HCT116 (cell line): Measurements from ENCODE around the gene CTDNEP1. TPM values are rescaled to one million over a fixed set of nuclear protein-coding genes. Genes with fewer than 3 reads are reported as not detected.

ENCODE experiments used
- ATAC-seq: fragments of 200-7000 bp; cut with Tn5 transposase; 2 replicates; pipeline ENCODE4 v1.9.1; 2020; ENCODE audit warnings: mild to moderate bottlenecking, moderate library complexity
- BruUV-seq: library from RNA; stranded (reverse); fragments of 400-500 nt; replicated peaks from 2 replicates; lab custom pipeline; 2021; lab: Mats Ljungman, UMichigan
- CTCF ChIA-PET: fragments of 300-600 bp; sonication (Branson Sonifier 250); formaldehyde crosslinking; loops from one replicate; lab custom pipeline; 2021; ENCODE audit warnings: antibody characterized with exemption; lab: Charles Lee
- POLR2A ChIA-PET: fragments of 300-600, 350-600 bp; sonication (Branson Sonifier 250); formaldehyde crosslinking; loops from one replicate; lab custom pipeline; 2021; ENCODE audit warnings: antibody characterized with exemption; lab: Charles Lee
- RAD21 ChIA-PET, 2 experiments: fragments of 300-600 bp; sonication (Branson Sonifier 250); formaldehyde crosslinking; loops; one replicate each; lab custom pipeline; 2023; ENCODE audit warnings: low total read pairs in 2 of 2; ENCODE audit not compliant: uncharacterized antibody in 2 of 2, unreplicated experiment in 2 of 2, low non-redundant PET in 1 of 2; lab: Charles Lee
- DNase-seq: peaks from one replicate; pipeline ENCODE4 v3.0.0-alpha.2; 2010; ENCODE audit warnings: low read depth, low spot score
- H2AFZ ChIP-seq: fragments of 200-600 bp; shearing (Covaris generic), sonication (generic); 2 replicates; pipeline ENCODE4 v1.6.1; 2017; ENCODE audit warnings: low read depth, mixed run types, mixed read lengths, antibody characterized with exemption, low read length; ENCODE audit not compliant: poor library complexity, severe bottlenecking
- H3K27ac ChIP-seq: 2 replicates; pipeline ENCODE4 v1.5.1; 2012; ENCODE audit warnings: low read depth, low read length
- H3K27me3 ChIP-seq: fragments of 200-600 bp; sonication (generic); 2 replicates; pipeline ENCODE4 v1.6.1; 2016; ENCODE audit warnings: mixed run types, low read length, mixed read lengths; ENCODE audit not compliant: insufficient read depth
- H3K36me3 ChIP-seq, 2 experiments: fragments of 200-500 bp in 1 of 2; fragments of 200-600 bp in 1 of 2; sonication (Bioruptor generic) in 1 of 2; sonication (generic) in 1 of 2; 2 replicates each; pipeline versions ENCODE4 v1.5.1 to v1.6.1; 2014 to 2016; ENCODE audit warnings: low read length in 2 of 2, inconsistent platforms in 1 of 2, mixed read lengths in 1 of 2, mixed run types in 1 of 2; ENCODE audit not compliant: insufficient read depth in 2 of 2, control insufficient read depth in 1 of 2
- H3K4me1 ChIP-seq, 2 experiments: fragments of 200-600 bp in 1 of 2; sonication (generic) in 1 of 2; 2 replicates each; pipeline versions ENCODE4 v1.5.1 to v1.6.1; 2012 to 2017; ENCODE audit warnings: low read length in 2 of 2, inconsistent platforms in 1 of 2, mild to moderate bottlenecking in 1 of 2, mixed read lengths in 1 of 2, mixed run types in 1 of 2, moderate library complexity in 1 of 2; ENCODE audit not compliant: insufficient read depth in 2 of 2, control insufficient read depth in 1 of 2
- H3K4me2 ChIP-seq: fragments of 200-600 bp; sonication (generic); 2 replicates; pipeline ENCODE4 v1.6.1; 2017; ENCODE audit warnings: mixed run types, low read length, mixed read lengths
- H3K4me3 ChIP-seq, 2 experiments: fragments of 200-600 bp in 1 of 2; sonication (generic) in 1 of 2; replicated peaks in 1 of 2; 2 replicates each; pipeline ENCODE4 v1.5.1; 2011 to 2016; ENCODE audit warnings: low read length in 2 of 2, control low read depth in 1 of 2, low read depth in 1 of 2, mild to moderate bottlenecking in 1 of 2, mixed read lengths in 1 of 2, mixed run types in 1 of 2
- H3K79me2 ChIP-seq: fragments of 200-600 bp; sonication (generic); 2 replicates; pipeline ENCODE4 v1.6.1; 2017; ENCODE audit warnings: mild to moderate bottlenecking, mixed run types, low read length, moderate library complexity, mixed read lengths; ENCODE audit not compliant: insufficient read depth
- H3K9ac ChIP-seq: fragments of 200-600 bp; sonication (generic); 2 replicates; pipeline ENCODE4 v1.6.1; 2016; ENCODE audit warnings: low read length, mixed read lengths
- H3K9me2 ChIP-seq: fragments of 200-600 bp; sonication (generic), shearing (Covaris generic); 2 replicates; pipeline ENCODE4 v1.6.1; 2017; ENCODE audit warnings: mixed run types, mild to moderate bottlenecking, moderate library complexity; ENCODE audit not compliant: insufficient read depth
- H3K9me3 ChIP-seq, 2 experiments: fragments of 200-500 bp in 1 of 2; fragments of 200-600 bp in 1 of 2; sonication (Bioruptor generic) in 1 of 2; sonication (generic) in 1 of 2; 2 replicates each; pipeline ENCODE4 v1.6.1; 2014 to 2017; ENCODE audit warnings: low read length in 2 of 2, mixed read lengths in 2 of 2, inconsistent platforms in 1 of 2, low read depth in 1 of 2, mild to moderate bottlenecking in 1 of 2, mixed run types in 1 of 2, moderate library complexity in 1 of 2; ENCODE audit not compliant: control insufficient read depth in 1 of 2, insufficient read depth in 1 of 2
- H4K20me1 ChIP-seq: fragments of 200-600 bp; sonication (generic), shearing (Covaris generic); 2 replicates; pipeline ENCODE4 v1.6.1; 2017; ENCODE audit warnings: mixed run types, mild to moderate bottlenecking, moderate library complexity; ENCODE audit not compliant: insufficient read depth
- CBX3 ChIP-seq: IDR thresholded peaks from 2 replicates; pipeline ENCODE4 v1.6.1; 2012; ENCODE audit warnings: low read depth
- CEBPB ChIP-seq: IDR thresholded peaks from 2 replicates; pipeline ENCODE4 v1.6.1; 2012; ENCODE audit warnings: low read depth
- EGR1 ChIP-seq: IDR thresholded peaks from 2 replicates; pipeline ENCODE4 v1.6.1; 2012; ENCODE audit warnings: low read depth
- EZH2 ChIP-seq: fragments of 200-600 bp; sonication (generic); IDR thresholded peaks from 2 replicates; pipeline ENCODE4 v1.6.1; 2017; ENCODE audit warnings: antibody characterized with exemption, mixed run types
- EZH2phosphoT487 ChIP-seq: fragments of 200-600 bp; IDR thresholded peaks from 2 replicates; pipeline ENCODE4 v1.6.1; 2018; ENCODE audit warnings: antibody characterized with exemption, borderline replicate concordance
- FOSL1 ChIP-seq: IDR thresholded peaks from 2 replicates; pipeline ENCODE4 v1.6.1; 2012; ENCODE audit warnings: low read depth
- JUND ChIP-seq: IDR thresholded peaks from 2 replicates; pipeline ENCODE4 v1.6.1; 2012
- POLR2A ChIP-seq: IDR thresholded peaks from 2 replicates; pipeline ENCODE4 v1.7.0; 2011; ENCODE audit warnings: borderline replicate concordance; ENCODE audit not compliant: insufficient read depth, insufficient read length; ENCODE audit errors: extremely low read depth
- POLR2AphosphoS5 ChIP-seq: IDR thresholded peaks from 2 replicates; pipeline ENCODE4 v1.6.1; 2011; ENCODE audit warnings: mild to moderate bottlenecking, low read depth, low read length, moderate library complexity
- RAD21 ChIP-seq: IDR thresholded peaks from 2 replicates; pipeline ENCODE4 v1.6.1; 2012; ENCODE audit warnings: low read depth, mild to moderate bottlenecking
- SIN3A ChIP-seq: IDR thresholded peaks from 2 replicates; pipeline ENCODE4 v1.6.1; 2012; ENCODE audit warnings: low read depth
- SP1 ChIP-seq: IDR thresholded peaks from 2 replicates; pipeline ENCODE4 v1.6.1; 2012; ENCODE audit warnings: low read depth
- TCF7L2 ChIP-seq: IDR thresholded peaks from 2 replicates; pipeline ENCODE4 v1.7.0; 2011; ENCODE audit warnings: borderline replicate concordance, inconsistent platforms; ENCODE audit not compliant: insufficient read depth, insufficient read length; ENCODE audit errors: extremely low read depth
- YY1 ChIP-seq: IDR thresholded peaks from 2 replicates; pipeline ENCODE4 v1.6.1; 2011; ENCODE audit warnings: low read length, low read depth, moderate library complexity, mild to moderate bottlenecking; ENCODE audit not compliant: insufficient replicate concordance; ENCODE audit errors: extremely low read depth
- ZFX ChIP-seq: fragments of 450-650 bp; IDR thresholded peaks from 2 replicates; pipeline ENCODE4 v1.6.1; 2017
- ZNF274 ChIP-seq: fragments of 200-500 bp; sonication (Bioruptor generic); IDR thresholded peaks from 2 replicates; pipeline ENCODE4 v1.6.1; 2014; ENCODE audit warnings: mild to moderate bottlenecking, low read depth, low read length, inconsistent platforms
- intact Hi-C: fragments of 100-400 bp; cut with micrococcal nuclease; formaldehyde crosslinking; loops from 2 replicates; pipeline ENCODE4 v1.10.0; 2022
- total RNA-seq: library from RNA; stranded (reverse); gene quantifications from one replicate; pipeline ENCODE4 v1.2.1, GENCODE V29; 2021; ENCODE audit not compliant: unreplicated experiment
- TF ChIP-seq, protein P1 (sequence below): IDR thresholded peaks from 2 replicates; pipeline ENCODE4 v1.6.1; 2011; ENCODE audit warnings: mild to moderate bottlenecking, low read length, moderate library complexity; ENCODE audit not compliant: insufficient replicate concordance; ENCODE audit errors: extremely low read depth
- TF ChIP-seq, protein P2 (sequence below): IDR thresholded peaks from 2 replicates; pipeline ENCODE4 v1.6.1; 2012; ENCODE audit warnings: low read depth
- TF ChIP-seq, protein P3 (sequence below), 3 experiments: fragments of 200-600 bp in 1 of 3; sonication (generic) in 1 of 3; IDR thresholded peaks in 2 of 3; conservative IDR thresholded peaks in 1 of 3; 2 replicates each; pipeline ENCODE4 v1.5.1; 2012 to 2017; ENCODE audit warnings: low read depth in 2 of 3, low read length in 2 of 3, antibody characterized with exemption in 1 of 3, borderline replicate concordance in 1 of 3, control low read depth in 1 of 3, mild to moderate bottlenecking in 1 of 3, mixed read lengths in 1 of 3, mixed run types in 1 of 3, moderate library complexity in 1 of 3; ENCODE audit not compliant: insufficient read depth in 1 of 3

The CTDNEP1 gene
- total RNA-seq, 1 experiment from 2014 or later: 143 TPM

DNA sequence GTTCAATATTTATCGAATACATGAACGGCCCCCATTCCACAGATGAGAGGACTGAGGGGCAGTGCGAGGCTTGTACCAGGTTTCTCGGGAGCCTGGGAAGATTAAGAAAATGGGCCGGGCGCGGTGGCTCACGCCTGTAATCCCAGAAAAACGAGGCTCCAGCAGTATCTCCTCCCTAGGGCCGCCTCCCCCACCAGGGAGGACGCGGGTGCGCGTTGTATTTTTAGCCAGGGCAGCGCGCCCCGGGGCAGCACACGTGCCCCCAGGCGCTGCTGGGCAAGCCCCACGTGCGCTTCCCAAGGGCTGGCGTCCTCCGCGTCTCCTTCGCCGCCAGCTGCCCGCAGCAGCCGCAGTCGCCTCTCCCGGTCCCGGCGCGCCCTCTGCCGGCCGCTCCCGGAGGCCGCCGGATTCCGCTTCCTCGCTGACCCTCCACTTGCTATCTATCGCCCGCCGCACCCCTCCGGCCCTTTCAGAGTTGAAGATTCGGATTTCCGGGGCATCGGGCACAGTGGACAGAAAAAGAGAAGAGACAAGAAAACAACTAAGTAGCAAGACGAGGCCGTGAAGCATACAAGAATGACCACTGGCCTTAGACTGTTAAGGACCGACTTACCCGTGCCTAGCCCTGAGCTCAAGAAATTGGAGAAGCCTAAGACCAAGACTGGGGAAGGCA, 44.8 kb upstream of the CTDNEP1 start:
- intact Hi-C loops: loop anchor here (1.0 to 5.0 kb wide), 4 partner anchors 16 to 249 kb away; partner anchors contain the start of gene CLDN7
- H3K27ac ChIP-seq: peak overlapping the region; percentile 37
- CTCF ChIA-PET: interaction anchor here (0.6 to 2.1 kb wide), 19 partner anchors 9 to 275 kb away, joined by 3 to 38 read pairs (median 5); partner anchors contain the start of genes ACADVL, DLG4, NEURL4 and PHF23
- no peaks in the 10 kb centered on the region for H3K36me3 ChIP-seq
- H3K9me3 ChIP-seq: no peaks in the 10 kb centered on the region
- RAD21 ChIA-PET: interaction anchor here (0.7 to 1.9 kb wide), 8 partner anchors 15 to 603 kb away, joined by 3 to 17 read pairs (median 5); partner anchors contain the start of gene SLC2A4 (in 2 of the 2)
- peak overlapping the region; percentile 70 for H3K4me2 ChIP-seq
- H2AFZ ChIP-seq: peak overlapping the region; percentile 95
- no peaks in the 10 kb centered on the region for H3K79me2 ChIP-seq
- peak overlapping the region; percentile 51 for H3K9ac ChIP-seq
- no peaks in the 10 kb centered on the region for H4K20me1 ChIP-seq
- H3K9me2 ChIP-seq: no peaks in the 10 kb centered on the region
- DNase-seq (peak; percentile 66), ATAC-seq (peak; percentile 77)
- POLR2A ChIA-PET: interaction anchor here (1.1 kb wide), 3 partner anchors 15 to 76 kb away, joined by 5 to 7 read pairs (median 6); partner anchors contain the start of gene SLC2A4
- BruUV-seq: no TSS peak
- H3K27me3 ChIP-seq: no peaks in the 10 kb centered on the region
- H3K4me1 ChIP-seq: peaks cover 17 to 41% of the 10 kb centered on the region in 2 experiments; a peak in 3 of 4 replicates
- H3K4me3 ChIP-seq: peak overlapping the region; percentile 25 to 33
- TF ChIP-seq JUND: no peak
- no peak for TF ChIP-seq SIN3A
- peak; percentile 38; the same call in 1 of the 2 replicates for TF ChIP-seq CBX3
- TF ChIP-seq POLR2AphosphoS5: 0 out of 2 replicates have a peak, but pooled peaks have one; percentile 21
- no peak for TF ChIP-seq CEBPB
- no peak for TF ChIP-seq EZH2phosphoT487
- TF ChIP-seq TCF7L2: peak; percentile 45
- TF ChIP-seq FOSL1: no peak
- TF ChIP-seq YY1: peak; percentile 14
- TF ChIP-seq, protein P1, sequence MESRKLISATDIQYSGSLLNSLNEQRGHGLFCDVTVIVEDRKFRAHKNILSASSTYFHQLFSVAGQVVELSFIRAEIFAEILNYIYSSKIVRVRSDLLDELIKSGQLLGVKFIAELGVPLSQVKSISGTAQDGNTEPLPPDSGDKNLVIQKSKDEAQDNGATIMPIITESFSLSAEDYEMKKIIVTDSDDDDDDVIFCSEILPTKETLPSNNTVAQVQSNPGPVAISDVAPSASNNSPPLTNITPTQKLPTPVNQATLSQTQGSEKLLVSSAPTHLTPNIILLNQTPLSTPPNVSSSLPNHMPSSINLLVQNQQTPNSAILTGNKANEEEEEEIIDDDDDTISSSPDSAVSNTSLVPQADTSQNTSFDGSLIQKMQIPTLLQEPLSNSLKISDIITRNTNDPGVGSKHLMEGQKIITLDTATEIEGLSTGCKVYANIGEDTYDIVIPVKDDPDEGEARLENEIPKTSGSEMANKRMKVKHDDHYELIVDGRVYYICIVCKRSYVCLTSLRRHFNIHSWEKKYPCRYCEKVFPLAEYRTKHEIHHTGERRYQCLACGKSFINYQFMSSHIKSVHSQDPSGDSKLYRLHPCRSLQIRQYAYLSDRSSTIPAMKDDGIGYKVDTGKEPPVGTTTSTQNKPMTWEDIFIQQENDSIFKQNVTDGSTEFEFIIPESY: no peak
- TF ChIP-seq POLR2A: no peak
- TF ChIP-seq, protein P2, sequence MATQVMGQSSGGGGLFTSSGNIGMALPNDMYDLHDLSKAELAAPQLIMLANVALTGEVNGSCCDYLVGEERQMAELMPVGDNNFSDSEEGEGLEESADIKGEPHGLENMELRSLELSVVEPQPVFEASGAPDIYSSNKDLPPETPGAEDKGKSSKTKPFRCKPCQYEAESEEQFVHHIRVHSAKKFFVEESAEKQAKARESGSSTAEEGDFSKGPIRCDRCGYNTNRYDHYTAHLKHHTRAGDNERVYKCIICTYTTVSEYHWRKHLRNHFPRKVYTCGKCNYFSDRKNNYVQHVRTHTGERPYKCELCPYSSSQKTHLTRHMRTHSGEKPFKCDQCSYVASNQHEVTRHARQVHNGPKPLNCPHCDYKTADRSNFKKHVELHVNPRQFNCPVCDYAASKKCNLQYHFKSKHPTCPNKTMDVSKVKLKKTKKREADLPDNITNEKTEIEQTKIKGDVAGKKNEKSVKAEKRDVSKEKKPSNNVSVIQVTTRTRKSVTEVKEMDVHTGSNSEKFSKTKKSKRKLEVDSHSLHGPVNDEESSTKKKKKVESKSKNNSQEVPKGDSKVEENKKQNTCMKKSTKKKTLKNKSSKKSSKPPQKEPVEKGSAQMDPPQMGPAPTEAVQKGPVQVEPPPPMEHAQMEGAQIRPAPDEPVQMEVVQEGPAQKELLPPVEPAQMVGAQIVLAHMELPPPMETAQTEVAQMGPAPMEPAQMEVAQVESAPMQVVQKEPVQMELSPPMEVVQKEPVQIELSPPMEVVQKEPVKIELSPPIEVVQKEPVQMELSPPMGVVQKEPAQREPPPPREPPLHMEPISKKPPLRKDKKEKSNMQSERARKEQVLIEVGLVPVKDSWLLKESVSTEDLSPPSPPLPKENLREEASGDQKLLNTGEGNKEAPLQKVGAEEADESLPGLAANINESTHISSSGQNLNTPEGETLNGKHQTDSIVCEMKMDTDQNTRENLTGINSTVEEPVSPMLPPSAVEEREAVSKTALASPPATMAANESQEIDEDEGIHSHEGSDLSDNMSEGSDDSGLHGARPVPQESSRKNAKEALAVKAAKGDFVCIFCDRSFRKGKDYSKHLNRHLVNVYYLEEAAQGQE: no peak
- peak; percentile 97 for TF ChIP-seq RAD21
- TF ChIP-seq SP1: no peak
- TF ChIP-seq EZH2: no peak
- TF ChIP-seq ZFX: no peak
- TF ChIP-seq ZNF274: no peak
- TF ChIP-seq, protein P3, sequence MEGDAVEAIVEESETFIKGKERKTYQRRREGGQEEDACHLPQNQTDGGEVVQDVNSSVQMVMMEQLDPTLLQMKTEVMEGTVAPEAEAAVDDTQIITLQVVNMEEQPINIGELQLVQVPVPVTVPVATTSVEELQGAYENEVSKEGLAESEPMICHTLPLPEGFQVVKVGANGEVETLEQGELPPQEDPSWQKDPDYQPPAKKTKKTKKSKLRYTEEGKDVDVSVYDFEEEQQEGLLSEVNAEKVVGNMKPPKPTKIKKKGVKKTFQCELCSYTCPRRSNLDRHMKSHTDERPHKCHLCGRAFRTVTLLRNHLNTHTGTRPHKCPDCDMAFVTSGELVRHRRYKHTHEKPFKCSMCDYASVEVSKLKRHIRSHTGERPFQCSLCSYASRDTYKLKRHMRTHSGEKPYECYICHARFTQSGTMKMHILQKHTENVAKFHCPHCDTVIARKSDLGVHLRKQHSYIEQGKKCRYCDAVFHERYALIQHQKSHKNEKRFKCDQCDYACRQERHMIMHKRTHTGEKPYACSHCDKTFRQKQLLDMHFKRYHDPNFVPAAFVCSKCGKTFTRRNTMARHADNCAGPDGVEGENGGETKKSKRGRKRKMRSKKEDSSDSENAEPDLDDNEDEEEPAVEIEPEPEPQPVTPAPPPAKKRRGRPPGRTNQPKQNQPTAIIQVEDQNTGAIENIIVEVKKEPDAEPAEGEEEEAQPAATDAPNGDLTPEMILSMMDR (IDR thresholded peaks at IDR 0.05 in 2 of 3, conservative IDR thresholded peaks at IDR 0.05 in 1 of 3; ENCODE audit: borderline replicate concordance in 1 of 3, insufficient read depth in 1 of 3, low read depth in 2 of 3, low read length in 2 of 3): peak; percentile 91 to 94 (median 93)
- no peak for TF ChIP-seq EGR1
